Measurements from ENCODE around the gene POLR3C.
"Not testable (repeated sequence)": the region's sequence is repeated elsewhere in the genome, so short reads cannot be mapped to it uniquely, and the experiment has no call there.

Gene POLR3C

GRCh38 chr1:145785547-145785946, 38.5 kb upstream of the POLR3C start:
- TF ChIP-seq CTCF (IDR thresholded peaks at IDR 0.05; ENCODE audit: extremely low read depth, insufficient read depth, missing control alignments): no peak
- no peak for DNase-seq (ENCODE audit: low spot score)
- in situ Hi-C loops (cut with MboI; ENCODE audit: low pct_unique_long_range_greater_than_20kb, low sequenced_read_pairs, unreplicated experiment): no loop called here

- DNase-seq (ENCODE audit: low spot score): no peak
- no peak for TF ChIP-seq CTCF (IDR thresholded peaks at IDR 0.05; ENCODE audit: extremely low read depth, insufficient read depth, missing control alignments)
- in situ Hi-C loops (cut with MboI; ENCODE audit: low pct_unique_long_range_greater_than_20kb, low sequenced_read_pairs, unreplicated experiment): no loop called here
These were observed 37.7 kb upstream of the POLR3C start for GRCh38 chr1:145786271-145786670.

- TF ChIP-seq CTCF (IDR thresholded peaks at IDR 0.05; ENCODE audit: extremely low read depth, insufficient read depth, missing control alignments): no peak
- in situ Hi-C loops (cut with MboI; ENCODE audit: low pct_unique_long_range_greater_than_20kb, low sequenced_read_pairs, unreplicated experiment): no loop called here
- no peak for DNase-seq (ENCODE audit: low spot score)
These were observed 35.4 kb upstream of the POLR3C start for GRCh38 chr1:145788580-145788979.

- in situ Hi-C loops (cut with MboI; ENCODE audit: low pct_unique_long_range_greater_than_20kb, low sequenced_read_pairs, unreplicated experiment); DNase-seq (ENCODE audit: low spot score): not testable (repeated sequence)
These were observed 32.1 kb upstream of the POLR3C start for GRCh38 chr1:145791860-145792259.

GRCh38 chr1:145792484-145792883, 31.5 kb upstream of the POLR3C start:
- TF ChIP-seq CTCF (IDR thresholded peaks at IDR 0.05; ENCODE audit: extremely low read depth, insufficient read depth, missing control alignments): no peak
- no peak for DNase-seq (ENCODE audit: low spot score)
- in situ Hi-C loops (cut with MboI; ENCODE audit: low pct_unique_long_range_greater_than_20kb, low sequenced_read_pairs, unreplicated experiment): no loop called here

GRCh38 chr1:145795257-145795881, 28.6 kb upstream of the POLR3C start:
- TF ChIP-seq CTCF (IDR thresholded peaks at IDR 0.05; ENCODE audit: extremely low read depth, insufficient read depth, missing control alignments): no peak
- no peak for DNase-seq (ENCODE audit: low spot score)
- in situ Hi-C loops (cut with MboI; ENCODE audit: low pct_unique_long_range_greater_than_20kb, low sequenced_read_pairs, unreplicated experiment): no loop called here

GRCh38 chr1:145796753-145797152, 27.2 kb upstream of the POLR3C start:
- in situ Hi-C loops (cut with MboI; ENCODE audit: low pct_unique_long_range_greater_than_20kb, low sequenced_read_pairs, unreplicated experiment): no loop called here
- DNase-seq (ENCODE audit: low spot score): no peak
- TF ChIP-seq CTCF (IDR thresholded peaks at IDR 0.05; ENCODE audit: extremely low read depth, insufficient read depth, missing control alignments): no peak
